Central memory CD8-positive, alpha-beta T cell (primary cell): Measurements from ENCODE around the gene SPN.
A peak's percentile ranks its signal among the peaks of the same experiment; 100 is the strongest.
"Not testable (repeated sequence)": the region's sequence is repeated elsewhere in the genome, so short reads cannot be mapped to it uniquely, and the experiment has no call there.

ENCODE experiments used
- ATAC-seq: fragments of 150-1000 bp; cut with Tn5 transposase; replicated peaks from 2 replicates; pipeline ENCODE4 v1.10.0; 2022; ENCODE audit warnings: mild to moderate bottlenecking, moderate FRiP score, moderate number of reproducible peaks; ENCODE audit not compliant: poor library complexity, severe bottlenecking; ENCODE audit errors: extremely low read depth
- DNase-seq, 2 donors: peaks; one replicate each; pipeline ENCODE4 v3.0.0; 2021; ENCODE audit warnings: low spot score in 2 of 2
- H3K27ac Mint-ChIP-seq: one replicate; pipeline ENCODE4 v1.8.0; 2022; ENCODE audit warnings: low read depth, mild to moderate bottlenecking, moderate library complexity, mixed read lengths
- H3K27me3 Mint-ChIP-seq: one replicate; pipeline ENCODE4 v1.8.0; 2022; ENCODE audit warnings: mixed read lengths
- H3K36me3 Mint-ChIP-seq: one replicate; pipeline ENCODE4 v1.8.0; 2022; ENCODE audit warnings: mild to moderate bottlenecking, moderate library complexity, mixed read lengths; ENCODE audit not compliant: insufficient read depth
- H3K4me1 Mint-ChIP-seq: one replicate; pipeline ENCODE4 v1.8.0; 2022; ENCODE audit warnings: mixed read lengths
- H3K4me3 Mint-ChIP-seq: one replicate; pipeline ENCODE4 v1.8.0; 2022; ENCODE audit warnings: mild to moderate bottlenecking, moderate library complexity, mixed read lengths
- H3K9me3 Mint-ChIP-seq: one replicate; pipeline ENCODE4 v1.8.0; 2022; ENCODE audit warnings: mixed read lengths

Gene SPN

GRCh38 chr16:29651774-29652349 lies 11.2 kb upstream of the SPN start:
- Mint-ChIP-seq H3K27ac (no peak overlapping the region), H3K4me3 (no peak overlapping the region), H3K36me3 (no peaks in the 10 kb centered on the region), H3K27me3 (no peaks in the 10 kb centered on the region), H3K4me1 (no peaks in the 10 kb centered on the region), H3K9me3 (no peaks in the 10 kb centered on the region)
- DNase-seq = no peak
- ATAC-seq = no peak

- Mint-ChIP-seq H3K27ac (no peak overlapping the region), H3K4me3 (no peak overlapping the region), H3K27me3 (no peaks in the 10 kb centered on the region), H3K4me1 (no peaks in the 10 kb centered on the region), H3K36me3 (no peaks in the 10 kb centered on the region), H3K9me3 (no peaks in the 10 kb centered on the region)
- no peak for ATAC-seq
- no peak for DNase-seq
These were observed 9.6 kb upstream of the SPN start for GRCh38 chr16:29653471-29653870.

- ATAC-seq = not testable (repeated sequence)
These were observed 9.2 kb upstream of the SPN start for GRCh38 chr16:29653890-29654289.

GRCh38 chr16:29656688-29657523 lies 6.1 kb upstream of the SPN start:
- peaks cover 17% of the 10 kb centered on the region for H3K4me1 Mint-ChIP-seq
- no peak for DNase-seq
- ATAC-seq = no peak
- no peak overlapping the region for H3K4me3 Mint-ChIP-seq
- no peaks in the 10 kb centered on the region for H3K36me3 Mint-ChIP-seq
- peak overlapping the region; percentile 22 for H3K27ac Mint-ChIP-seq
- H3K9me3 Mint-ChIP-seq = no peaks in the 10 kb centered on the region
- H3K27me3 Mint-ChIP-seq = no peaks in the 10 kb centered on the region

More at GRCh38 chr16:29653890-29654289, 9.2 kb upstream of the SPN start:
- H3K4me3 Mint-ChIP-seq, H3K4me1 Mint-ChIP-seq, DNase-seq, H3K27ac Mint-ChIP-seq, H3K9me3 Mint-ChIP-seq, H3K27me3 Mint-ChIP-seq, H3K36me3 Mint-ChIP-seq: not testable (repeated sequence)

- H3K4me1 Mint-ChIP-seq = peaks cover 31% of the 10 kb centered on the region
- ATAC-seq = no peak
- no peaks in the 10 kb centered on the region for H3K27me3 Mint-ChIP-seq
- H3K36me3 Mint-ChIP-seq = peaks cover 5% of the 10 kb centered on the region
- no peaks in the 10 kb centered on the region for H3K9me3 Mint-ChIP-seq
- no peak overlapping the region for H3K4me3 Mint-ChIP-seq
- no peak overlapping the region for H3K27ac Mint-ChIP-seq
- no peak for DNase-seq
These were observed 4.3 kb upstream of the SPN start for GRCh38 chr16:29658705-29659104.

GRCh38 chr16:29662000-29662728 lies 883 bp upstream of the SPN start:
- no peak for ATAC-seq
- Mint-ChIP-seq H3K9me3 (no peaks in the 10 kb centered on the region), H3K27me3 (no peaks in the 10 kb centered on the region), H3K4me3 (peak overlapping the region; percentile 94), H3K36me3 (peaks cover 38% of the 10 kb centered on the region), H3K27ac (peak overlapping the region; percentile 99), H3K4me1 (peaks cover 66% of the 10 kb centered on the region)
- DNase-seq = no peak

- no peaks in the 10 kb centered on the region for H3K27me3 Mint-ChIP-seq
- ATAC-seq = peak; percentile 41
- H3K27ac Mint-ChIP-seq = peak overlapping the region; percentile 99
- H3K4me1 Mint-ChIP-seq = peaks cover 71% of the 10 kb centered on the region
- H3K4me3 Mint-ChIP-seq = peak overlapping the region; percentile 94
- peaks cover 40% of the 10 kb centered on the region for H3K36me3 Mint-ChIP-seq
- peak; percentile 18 to 45 for DNase-seq
- H3K9me3 Mint-ChIP-seq = no peaks in the 10 kb centered on the region
These were observed 375 bp upstream of the SPN start for GRCh38 chr16:29662729-29663015.

- Mint-ChIP-seq H3K36me3 (peaks cover 42% of the 10 kb centered on the region), H3K27ac (peak overlapping the region; percentile 99), H3K4me1 (peaks cover 75% of the 10 kb centered on the region), H3K4me3 (peak overlapping the region; percentile 94), H3K27me3 (no peaks in the 10 kb centered on the region), H3K9me3 (no peaks in the 10 kb centered on the region)
- no peak for ATAC-seq
- DNase-seq = no peak
These were observed 702 bp downstream of the SPN start for GRCh38 chr16:29663807-29664090.

- Mint-ChIP-seq H3K27ac (peak overlapping the region; percentile 99), H3K27me3 (no peaks in the 10 kb centered on the region), H3K9me3 (no peaks in the 10 kb centered on the region), H3K36me3 (peaks cover 46% of the 10 kb centered on the region), H3K4me1 (peaks cover 75% of the 10 kb centered on the region), H3K4me3 (peak overlapping the region; percentile 94)
- DNase-seq (peak; percentile 23 to 31), ATAC-seq (peak; percentile 10)
These were observed 1.3 kb downstream of the SPN start for GRCh38 chr16:29664091-29664921.

GRCh38 chr16:29665294-29666077 lies 2.4 kb downstream of the SPN start:
- peak; percentile 17 to 52 for DNase-seq
- Mint-ChIP-seq H3K4me3 (peak overlapping the region; percentile 94), H3K9me3 (no peaks in the 10 kb centered on the region), H3K27ac (peak overlapping the region; percentile 99), H3K36me3 (peaks cover 53% of the 10 kb centered on the region), H3K27me3 (no peaks in the 10 kb centered on the region), H3K4me1 (peaks cover 73% of the 10 kb centered on the region)
- peak; percentile 42 for ATAC-seq

- peaks cover 65% of the 10 kb centered on the region for H3K36me3 Mint-ChIP-seq
- not testable (repeated sequence) for DNase-seq, H3K27me3 Mint-ChIP-seq, ATAC-seq, H3K9me3 Mint-ChIP-seq
- peak overlapping the region; percentile 94 for H3K4me3 Mint-ChIP-seq
- H3K27ac Mint-ChIP-seq = peak overlapping the region; percentile 99
- H3K4me1 Mint-ChIP-seq = peaks cover 66% of the 10 kb centered on the region
These were observed 4.2 kb downstream of the SPN start for GRCh38 chr16:29667322-29667610.

- DNase-seq (no peak), ATAC-seq (no peak)
- Mint-ChIP-seq H3K36me3 (peaks cover 67% of the 10 kb centered on the region), H3K9me3 (no peaks in the 10 kb centered on the region), H3K27ac (no peak overlapping the region), H3K4me3 (peak overlapping the region; percentile 94), H3K27me3 (no peaks in the 10 kb centered on the region), H3K4me1 (peaks cover 62% of the 10 kb centered on the region)
These were observed 4.7 kb downstream of the SPN start for GRCh38 chr16:29667755-29668154.
